Spleen (tissue), 11 donors: ENCODE measurements around the gene ZNF681. TPM values are rescaled to one million over a fixed set of nuclear protein-coding genes. Genes with fewer than 3 reads are reported as not detected.
"Not testable (repeated sequence)": the region's sequence is repeated elsewhere in the genome, so short reads cannot be mapped to it uniquely, and the experiment has no call there.

Source experiments
- DNase-seq: peaks from one replicate; pipeline ENCODE4 v3.0.0-alpha.2; 2020
- H3K27ac ChIP-seq, 8 donors: fragments of 200-600 bp; sonication (generic) in 7 of 8; 1 replicate in 4 of 8; 2 replicates in 4 of 8; pipeline versions ENCODE4 v1.5.0 to v1.8.0; 2016 to 2021; ENCODE audit warnings: inconsistent platforms in 4 of 8, mild to moderate bottlenecking in 4 of 8, moderate library complexity in 1 of 8
- H3K27me3 ChIP-seq, 7 donors: fragments of 200-600 bp; sonication (generic) in 6 of 7; replicated peaks in 1 of 7; 1 replicate in 4 of 7; 2 replicates in 3 of 7; pipeline versions ENCODE4 v1.5.0 to v1.8.0; 2016 to 2021; ENCODE audit warnings: inconsistent platforms in 3 of 7, mild to moderate bottlenecking in 1 of 7
- H3K36me3 ChIP-seq, 6 donors: fragments of 200-600 bp; sonication (generic) in 5 of 6; 1 replicate in 4 of 6; 2 replicates in 2 of 6; pipeline versions ENCODE4 v1.5.0 to v1.8.0; 2016 to 2021; ENCODE audit warnings: inconsistent platforms in 2 of 6
- H3K4me1 ChIP-seq, 6 donors: fragments of 200-600 bp; sonication (generic) in 5 of 6; 1 replicate in 3 of 6; 2 replicates in 3 of 6; pipeline versions ENCODE4 v1.5.0 to v1.8.0; 2016 to 2021; ENCODE audit warnings: inconsistent platforms in 3 of 6
- H3K4me3 ChIP-seq, 8 donors: fragments of 200-600 bp; sonication (generic) in 7 of 8; 1 replicate in 4 of 8; 2 replicates in 4 of 8; pipeline versions ENCODE4 v1.5.0 to v1.8.0; 2016 to 2021; ENCODE audit warnings: inconsistent platforms in 4 of 8, mild to moderate bottlenecking in 4 of 8, moderate library complexity in 2 of 8
- H3K9me3 ChIP-seq, 8 donors: fragments of 200-600 bp; sonication (generic) in 7 of 8; 1 replicate in 4 of 8; 2 replicates in 4 of 8; pipeline versions ENCODE4 v1.5.0 to v1.8.0; 2016 to 2021; ENCODE audit warnings: inconsistent platforms in 4 of 8
- POLR2A ChIP-seq, 3 donors: fragments of 450-650 bp; IDR thresholded peaks; one replicate each; pipeline ENCODE4 v1.5.1; 2017; ENCODE audit warnings: antibody characterized with exemption in 3 of 3, mild to moderate bottlenecking in 1 of 3
- POLR2AphosphoS5 ChIP-seq, 3 donors: sonication (generic); formaldehyde crosslinking; IDR thresholded peaks; one replicate each; pipeline ENCODE4 v1.5.1; 2017; ENCODE audit warnings: antibody characterized with exemption in 3 of 3
- WGBS, 5 donors: extraction: QIAGEN DNeasy Blood & Tissue Kit in 3 of 5; methylation state at CpG; one replicate each; pipeline versions ENCODE4 v1.1.5 to v1.1.7; 2013 to 2018; 5-methylcytosine and 5-hydroxymethylcytosine counted together
- intact Hi-C: fragments of 100-400 bp; cut with DNase I; formaldehyde crosslinking; loops from one replicate; pipeline ENCODE4 v1.15.0; 2023; ENCODE audit warnings: low total_unique reads
- polyA plus RNA-seq, 3 donors: library from polyadenylated mRNA; stranded (reverse); fragments of 200-250 nt; gene quantifications; one replicate each; pipeline ENCODE4 v1.2.1, GENCODE V29; 2013
- total RNA-seq, 7 donors: library from RNA; depleted of rRNA in 3 of 7; stranded (reverse); fragments of >200 nt in 3 of 7; fragmentation: NEBNext Ultra II Directional in 4 of 7; extraction: Animal tissue kit (Norgen Biotek cat#: 25700) in 4 of 7; gene quantifications; one replicate each; pipeline versions ENCODE4 v1.1.0 to v1.2.1, GENCODE V29; 2016 to 2021
- TF ChIP-seq, protein P1 (sequence below), 11 experiments: fragments of 200-600 bp in 7 of 11; fragments of 450-650 bp in 4 of 11; sonication (generic) in 4 of 11; IDR thresholded peaks in 8 of 11; conservative IDR thresholded peaks in 3 of 11; 1 replicate in 7 of 11; 2 replicates in 4 of 11; pipeline versions ENCODE4 v1.4.0 to v1.8.0; 2016 to 2021; ENCODE audit warnings: antibody characterized with exemption in 11 of 11, inconsistent platforms in 4 of 11, mild to moderate bottlenecking in 1 of 11
- donor health status: healthy with polysubstance abuse.
- donor health status: DM: no; HTN: no; CAD: no; lungs with moderate emphysema.
- donor health status: DM: no; HTN: no; CAD: no.
- donor health status: Bipolar disorder and iron deficiency.
- donor health status: healthy.
- donor health status: DM: no; HTN: no; CAD: no.
- donor health status: DM: yes; HTN: yes; CAD: no.

ZNF681 gene
- total and polyA plus RNA-seq, 10 donors = 0.93 to 6.8 (median 3.8) TPM

DNA sequence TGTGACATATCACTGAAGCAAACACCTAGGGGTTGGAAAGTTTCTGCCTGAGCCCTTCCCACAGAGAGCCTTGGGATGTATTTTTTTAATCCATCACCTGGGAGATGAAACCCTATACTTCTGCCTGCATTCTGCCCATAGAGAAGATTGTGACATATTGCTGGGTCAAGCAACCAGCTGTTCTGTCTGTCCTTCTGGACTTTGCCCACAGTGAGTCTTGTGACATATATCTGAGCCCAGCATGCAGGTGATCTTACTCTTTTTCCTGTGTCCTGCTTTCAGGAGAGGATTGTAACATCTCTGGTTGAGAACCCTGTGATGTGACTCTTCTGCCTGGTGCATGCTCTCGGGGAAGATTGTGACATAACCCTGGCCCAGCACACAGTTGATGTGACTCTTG, 24.9 kb upstream of the ZNF681 start:
- intact Hi-C loops = no loop called here
- Histone ChIP-seq H3K4me1 (no peaks in the 10 kb centered on the region), H3K27ac (no peak overlapping the region), H3K4me3 (no peak overlapping the region), H3K9me3 (peaks cover 0 to 19% (median 0%) of the 10 kb centered on the region in 8 donors), H3K36me3 (peaks cover 0 to 15% (median 0%) of the 10 kb centered on the region in 6 donors), H3K27me3 (no peaks in the 10 kb centered on the region)
- TF ChIP-seq, protein P1, sequence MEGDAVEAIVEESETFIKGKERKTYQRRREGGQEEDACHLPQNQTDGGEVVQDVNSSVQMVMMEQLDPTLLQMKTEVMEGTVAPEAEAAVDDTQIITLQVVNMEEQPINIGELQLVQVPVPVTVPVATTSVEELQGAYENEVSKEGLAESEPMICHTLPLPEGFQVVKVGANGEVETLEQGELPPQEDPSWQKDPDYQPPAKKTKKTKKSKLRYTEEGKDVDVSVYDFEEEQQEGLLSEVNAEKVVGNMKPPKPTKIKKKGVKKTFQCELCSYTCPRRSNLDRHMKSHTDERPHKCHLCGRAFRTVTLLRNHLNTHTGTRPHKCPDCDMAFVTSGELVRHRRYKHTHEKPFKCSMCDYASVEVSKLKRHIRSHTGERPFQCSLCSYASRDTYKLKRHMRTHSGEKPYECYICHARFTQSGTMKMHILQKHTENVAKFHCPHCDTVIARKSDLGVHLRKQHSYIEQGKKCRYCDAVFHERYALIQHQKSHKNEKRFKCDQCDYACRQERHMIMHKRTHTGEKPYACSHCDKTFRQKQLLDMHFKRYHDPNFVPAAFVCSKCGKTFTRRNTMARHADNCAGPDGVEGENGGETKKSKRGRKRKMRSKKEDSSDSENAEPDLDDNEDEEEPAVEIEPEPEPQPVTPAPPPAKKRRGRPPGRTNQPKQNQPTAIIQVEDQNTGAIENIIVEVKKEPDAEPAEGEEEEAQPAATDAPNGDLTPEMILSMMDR (IDR thresholded peaks at IDR 0.05 in 8 of 11, conservative IDR thresholded peaks at IDR 0.05 in 3 of 11) = no peak
- TF ChIP-seq POLR2AphosphoS5 (IDR thresholded peaks at IDR 0.05) (no peak), POLR2A (IDR thresholded peaks at IDR 0.05) (no peak)
- WGBS, 5 donors = 0% methylated on average over 1 of the region's 1 CpG
- no peak for DNase-seq

DNA sequence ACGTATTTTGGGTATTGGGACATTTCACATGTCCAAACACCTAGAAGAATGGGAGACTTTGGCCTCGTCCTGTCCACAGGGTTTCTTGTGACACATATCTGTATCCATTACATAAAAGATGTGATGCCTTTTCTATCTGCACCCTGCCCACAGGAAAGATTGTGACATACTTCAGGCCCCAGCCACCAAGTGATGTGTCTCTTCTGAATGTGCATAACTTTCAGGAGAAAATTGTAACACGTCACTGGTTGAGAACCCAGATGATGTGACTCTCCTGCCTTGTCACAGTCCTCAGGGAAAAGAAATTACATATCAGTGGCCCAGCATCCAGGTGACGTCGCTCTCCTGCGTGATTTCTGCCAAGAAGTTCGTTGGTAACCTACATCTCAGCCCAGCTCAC, 21.0 kb upstream of the ZNF681 start:
- intact Hi-C loops = no loop called here
- no peak overlapping the region for H3K27ac ChIP-seq
- no peaks in the 10 kb centered on the region for H3K27me3 ChIP-seq
- no peak overlapping the region for H3K4me3 ChIP-seq
- no peaks in the 10 kb centered on the region for H3K4me1 ChIP-seq
- DNase-seq = no peak
- peaks cover 0 to 26% (median 0%) of the 10 kb centered on the region in 6 donors for H3K36me3 ChIP-seq
- H3K9me3 ChIP-seq = peaks cover 0 to 23% (median 0%) of the 10 kb centered on the region in 8 donors
- TF ChIP-seq, protein P1 (IDR thresholded peaks at IDR 0.05 in 8 of 11, conservative IDR thresholded peaks at IDR 0.05 in 3 of 11) = no peak
- no peak for TF ChIP-seq POLR2A (IDR thresholded peaks at IDR 0.05)
- TF ChIP-seq POLR2AphosphoS5 (IDR thresholded peaks at IDR 0.05) = no peak
- 90 to 95% (median 93%) methylated on average over 7 of the region's 7 CpGs for WGBS, 5 donors

DNA sequence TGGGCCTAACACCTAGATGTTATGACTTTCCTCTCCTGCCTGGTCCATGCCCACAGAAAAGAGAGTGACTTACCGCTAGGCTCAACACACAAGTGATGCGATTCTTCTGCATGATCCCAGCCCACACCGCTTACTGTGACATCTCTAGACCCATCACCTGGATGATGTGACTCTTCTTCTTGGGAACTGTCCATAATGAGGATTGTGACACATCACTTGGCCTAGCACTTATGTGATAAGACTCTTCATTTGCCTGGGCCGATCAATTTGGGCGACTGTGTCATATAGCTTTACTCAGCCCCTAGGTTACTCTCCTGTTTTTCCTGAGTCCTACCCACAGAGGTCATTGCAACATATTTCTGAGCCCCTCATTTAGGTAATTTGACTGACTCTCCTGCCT, 19.9 kb upstream of the ZNF681 start:
- no peak overlapping the region for H3K27ac ChIP-seq
- no peak for DNase-seq
- H3K4me3 ChIP-seq = no peak overlapping the region
- no peaks in the 10 kb centered on the region for H3K27me3 ChIP-seq
- 95 to 98% (median 98%) methylated on average over 5 of the region's 5 CpGs for WGBS, 5 donors
- TF ChIP-seq POLR2A (IDR thresholded peaks at IDR 0.05) = no peak
- TF ChIP-seq POLR2AphosphoS5 (IDR thresholded peaks at IDR 0.05) = no peak
- TF ChIP-seq, protein P1 (IDR thresholded peaks at IDR 0.05 in 8 of 11, conservative IDR thresholded peaks at IDR 0.05 in 3 of 11) = no peak
- intact Hi-C loops = no loop called here
- H3K9me3 ChIP-seq = peaks cover 0 to 23% (median 0%) of the 10 kb centered on the region in 8 donors
- no peaks in the 10 kb centered on the region for H3K4me1 ChIP-seq
- H3K36me3 ChIP-seq = peaks cover 0 to 21% (median 0%) of the 10 kb centered on the region in 6 donors

DNA sequence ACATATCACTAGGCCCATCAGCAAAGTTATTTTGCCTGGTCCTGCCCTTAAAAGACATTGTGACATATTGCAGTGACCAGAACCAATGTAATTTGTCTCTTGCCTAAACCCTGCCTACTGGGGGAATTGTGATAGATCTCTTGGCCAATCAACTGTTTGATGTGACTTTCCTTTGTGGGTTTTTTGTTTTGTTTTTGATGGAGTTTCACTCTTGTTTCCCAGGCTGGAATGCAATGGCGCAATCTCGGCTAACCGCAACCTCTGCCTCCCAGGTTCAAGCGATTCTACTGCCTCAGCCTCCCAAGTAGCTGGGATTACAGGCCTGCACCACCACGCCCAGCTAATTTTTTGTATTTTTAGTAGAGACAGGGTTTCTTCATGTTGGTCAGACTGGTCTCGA, 19.3 kb upstream of the ZNF681 start:
- intact Hi-C loops, H3K4me3 ChIP-seq, DNase-seq, H3K27ac ChIP-seq, H3K4me1 ChIP-seq, H3K27me3 ChIP-seq: not testable (repeated sequence)
- 86 to 99% (median 93%) methylated on average over 6 of the region's 6 CpGs for WGBS, 5 donors
- H3K9me3 ChIP-seq = peaks cover 0 to 23% (median 0%) of the 10 kb centered on the region in 8 donors
- peaks cover 0 to 21% (median 0%) of the 10 kb centered on the region in 6 donors for H3K36me3 ChIP-seq

DNA sequence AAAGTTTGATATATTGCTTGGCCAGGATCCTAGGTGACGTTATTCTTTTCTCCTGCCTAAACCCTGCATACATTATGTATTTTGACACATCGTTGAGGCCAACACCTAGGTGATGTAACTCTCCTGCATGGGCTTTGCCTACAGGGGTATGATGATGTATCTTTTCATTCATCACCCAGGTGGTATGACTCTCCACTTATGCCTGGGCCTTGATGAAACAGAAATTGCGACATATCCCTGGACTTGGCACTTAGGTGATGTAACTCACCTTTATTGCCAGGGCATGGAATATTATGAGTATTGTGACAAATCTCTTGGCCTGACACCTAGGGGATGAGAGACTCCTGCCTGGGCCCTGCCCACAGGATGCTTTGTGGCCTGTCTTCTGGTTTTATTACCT, 18.5 kb upstream of the ZNF681 start:
- Histone ChIP-seq H3K27ac (no peak overlapping the region), H3K27me3 (no peaks in the 10 kb centered on the region), H3K4me3 (no peak overlapping the region), H3K36me3 (peaks cover 0 to 19% (median 0%) of the 10 kb centered on the region in 6 donors), H3K9me3 (peaks cover 0 to 20% (median 0%) of the 10 kb centered on the region in 8 donors), H3K4me1 (no peaks in the 10 kb centered on the region)
- 58 to 64% (median 61%) methylated on average over 3 of the region's 3 CpGs for WGBS, 5 donors
- TF ChIP-seq POLR2AphosphoS5 (IDR thresholded peaks at IDR 0.05) (no peak), POLR2A (IDR thresholded peaks at IDR 0.05) (no peak)
- TF ChIP-seq, protein P1 (IDR thresholded peaks at IDR 0.05 in 8 of 11, conservative IDR thresholded peaks at IDR 0.05 in 3 of 11) = no peak
- intact Hi-C loops = no loop called here
- no peak for DNase-seq
